Endothelial cell of umbilical vein (primary cell): Measurements from ENCODE around the gene CNTNAP1. TPM values are rescaled to one million over a fixed set of nuclear protein-coding genes. Genes with fewer than 3 reads are reported as not detected.

Source experiments
- BruUV-seq: library from RNA; stranded (reverse); fragments of 400-500 nt; replicated peaks from 2 replicates; lab custom pipeline; 2021; lab: Mats Ljungman, UMichigan
- CTCF ChIA-PET: fragments of 300-600, 350-600 bp; sonication (Branson Sonifier 250); formaldehyde crosslinking; loops from one replicate; lab custom pipeline; 2021; ENCODE audit warnings: antibody characterized with exemption, inconsistent platforms; lab: Charles Lee
- POLR2A ChIA-PET: fragments of 300-600, 350-600 bp; sonication (Branson Sonifier 250); formaldehyde crosslinking; loops from one replicate; lab custom pipeline; 2021; ENCODE audit warnings: antibody characterized with exemption, inconsistent platforms; lab: Charles Lee
- DNase-seq: peaks from one replicate; pipeline ENCODE4 v3.0.0-alpha.2; 2011; ENCODE audit warnings: low read depth, low spot score
- FAIRE-seq: peaks from 2 replicates; lab custom pipeline; 2011; peaks lifted over from hg19 to GRCh38; lab: Jason Lieb, UNC
- H2AFZ ChIP-seq: 2 replicates; pipeline ENCODE4 v1.6.0; 2012; ENCODE audit warnings: low read depth, low read length, control low read depth, inconsistent platforms
- H3K27ac ChIP-seq: 2 replicates; pipeline ENCODE4 v1.5.1; 2011; ENCODE audit warnings: low read depth, mild to moderate bottlenecking, control low read depth, low read length, moderate library complexity; ENCODE audit not compliant: insufficient read depth
- H3K27me3 ChIP-seq, 2 experiments: 2 replicates each; pipeline versions ENCODE4 v1.6.0 to v1.6.1; 2011; ENCODE audit warnings: low read length in 2 of 2, mixed read lengths in 1 of 2; ENCODE audit not compliant: control insufficient read depth in 2 of 2, insufficient read depth in 2 of 2
- H3K36me3 ChIP-seq, 2 experiments: 2 replicates in 1 of 2; 3 replicates in 1 of 2; pipeline ENCODE4 v1.5.1; 2011; ENCODE audit warnings: low read length in 2 of 2, mild to moderate bottlenecking in 1 of 2, moderate library complexity in 1 of 2; ENCODE audit not compliant: control insufficient read depth in 2 of 2, insufficient read depth in 2 of 2; ENCODE audit errors: extremely low read depth in 1 of 2
- H3K4me1 ChIP-seq: 3 replicates; pipeline ENCODE4 v1.5.1; 2011; ENCODE audit warnings: mild to moderate bottlenecking, low read length; ENCODE audit not compliant: control insufficient read depth, insufficient read depth; ENCODE audit errors: extremely low read depth
- H3K4me2 ChIP-seq: 2 replicates; pipeline ENCODE4 v1.6.1; 2011; ENCODE audit warnings: low read length, control low read depth, mixed read lengths; ENCODE audit not compliant: insufficient read depth
- H3K4me3 ChIP-seq, 3 experiments: fragments of 200-600 bp in 1 of 3; sonication (generic), shearing (Covaris generic) in 1 of 3; replicated peaks in 1 of 3; 2 replicates each; pipeline ENCODE4 v1.5.1; 2011 to 2016; ENCODE audit warnings: control low read depth in 3 of 3, low read length in 3 of 3, mild to moderate bottlenecking in 2 of 3, inconsistent platforms in 1 of 3, low read depth in 1 of 3, moderate library complexity in 1 of 3; ENCODE audit not compliant: insufficient read depth in 1 of 3
- H3K79me2 ChIP-seq: 2 replicates; pipeline ENCODE4 v1.6.0; 2012; ENCODE audit warnings: low read length, inconsistent platforms; ENCODE audit not compliant: control insufficient read depth, insufficient read depth
- H3K9ac ChIP-seq: replicated peaks from 2 replicates; pipeline ENCODE3; 2011; ENCODE audit warnings: low read length, control low read depth; ENCODE audit not compliant: insufficient read depth; ENCODE audit errors: extremely low read depth
- H3K9me1 ChIP-seq: replicated peaks from 3 replicates; pipeline ENCODE4 v1.6.0; 2011; ENCODE audit warnings: mild to moderate bottlenecking, low read length; ENCODE audit not compliant: control insufficient read depth, insufficient read depth; ENCODE audit errors: extremely low read depth
- H3K9me3 ChIP-seq: replicated peaks from 2 replicates; pipeline ENCODE4 v1.5.1; 2012; ENCODE audit warnings: low read length, inconsistent platforms; ENCODE audit not compliant: control insufficient read depth, insufficient read depth
- H4K20me1 ChIP-seq: replicated peaks from 2 replicates; pipeline ENCODE3; 2011; ENCODE audit warnings: mild to moderate bottlenecking, low read length; ENCODE audit not compliant: control insufficient read depth, insufficient read depth; ENCODE audit errors: extremely low read depth
- CTCF ChIP-seq, 2 donors: IDR thresholded peaks; 1 replicate in 1 of 2; 2 replicates in 1 of 2; pipeline ENCODE4 v1.5.1; 2011; ENCODE audit warnings: low read length in 2 of 2, mild to moderate bottlenecking in 2 of 2, moderate library complexity in 2 of 2, control low read depth in 1 of 2, inconsistent platforms in 1 of 2, low read depth in 1 of 2; ENCODE audit not compliant: insufficient read depth in 1 of 2; ENCODE audit errors: extremely low read depth in 1 of 2
- FOS ChIP-seq: IDR thresholded peaks from 2 replicates; pipeline ENCODE4 v1.6.1; 2011; ENCODE audit warnings: mild to moderate bottlenecking, low read length, moderate library complexity, borderline replicate concordance; ENCODE audit not compliant: insufficient read depth
- GATA2 ChIP-seq: IDR thresholded peaks from 2 replicates; pipeline ENCODE4 v1.7.0; 2011; ENCODE audit warnings: low read depth, mild to moderate bottlenecking, moderate library complexity, mixed read lengths, low read length; ENCODE audit not compliant: insufficient read length, insufficient read depth
- JUN ChIP-seq: IDR thresholded peaks from 2 replicates; pipeline ENCODE4 v1.6.1; 2011; ENCODE audit warnings: borderline replicate concordance, low read depth; ENCODE audit not compliant: insufficient read length, insufficient read depth
- MAX ChIP-seq: IDR thresholded peaks from 2 replicates; pipeline ENCODE4 v1.6.1; 2011; ENCODE audit not compliant: insufficient read depth, insufficient read length
- MYC ChIP-seq: IDR thresholded peaks from one replicate; pipeline ENCODE4 v1.6.1; 2011; ENCODE audit warnings: mild to moderate bottlenecking, low read depth, low read length
- POLR2A ChIP-seq: IDR thresholded peaks from 2 replicates; pipeline ENCODE4 v1.6.1; 2012; ENCODE audit warnings: low read depth, mild to moderate bottlenecking, control low read depth, low read length
- POLR2AphosphoS5 ChIP-seq: IDR thresholded peaks from 2 replicates; pipeline ENCODE4 v1.6.1; 2012; ENCODE audit warnings: low read depth, mild to moderate bottlenecking, control low read depth, low read length, moderate library complexity; ENCODE audit not compliant: insufficient read depth
- dilution Hi-C: fragments of 300-500 bp; cut with MboI; formaldehyde crosslinking; loops from one replicate; pipeline ENCODE4 v1.15.0; 2019; ENCODE audit warnings: low sequenced_read_pairs; ENCODE audit not compliant: extremely low pct_ligation_motif_present
- intact Hi-C: fragments of 100-400 bp; cut with micrococcal nuclease; formaldehyde crosslinking; loops from one replicate; pipeline ENCODE4 v1.10.0; 2022
- polyA plus RNA-seq, 4 experiments: library from polyadenylated mRNA; depleted of rRNA in 3 of 4; stranded (reverse) in 3 of 4; unstranded in 1 of 4; fragments of >200 nt; gene quantifications; 2 replicates each; pipeline versions ENCODE4 v1.2.1 to v1.2.3, GENCODE V29; 2011 to 2012; ENCODE audit warnings: missing spikeins in 1 of 4
- total RNA-seq: library from RNA; stranded (reverse); gene quantifications from 2 replicates; pipeline ENCODE4 v1.2.3, GENCODE V29; 2021

Gene CNTNAP1
- total and polyA plus RNA-seq, 2 donors (not counting 3 experiments of a cell fraction or from before 2014, with no cell fraction given): 26.3 to 44.8 TPM

- POLR2A ChIA-PET: no interaction called here
- H3K4me3 ChIP-seq: no peak overlapping the region
- no peaks in the 10 kb centered on the region for H3K9me1 ChIP-seq
- no TSS peak for BruUV-seq
- FAIRE-seq (no peak), DNase-seq (no peak)
- H3K9me3 ChIP-seq: no peaks in the 10 kb centered on the region
- CTCF ChIA-PET: interaction anchor here (1.2 kb wide), 1 partner anchor 12 kb away, joined by 3 read pairs; no protein-coding TSS in a partner anchor
- H3K4me2 ChIP-seq: no peak overlapping the region
- no peak overlapping the region for H3K9ac ChIP-seq
- H2AFZ ChIP-seq: no peak overlapping the region
- H3K79me2 ChIP-seq: no peaks in the 10 kb centered on the region
- dilution Hi-C loops (no loop called here), intact Hi-C loops (no loop called here)
- no peaks in the 10 kb centered on the region for H3K27me3 ChIP-seq
- H3K4me1 ChIP-seq: no peaks in the 10 kb centered on the region
- H3K27ac ChIP-seq: no peak overlapping the region
- no peaks in the 10 kb centered on the region for H4K20me1 ChIP-seq
- peaks cover 2 to 7% of the 10 kb centered on the region in 2 experiments for H3K36me3 ChIP-seq
- no peak for TF ChIP-seq POLR2AphosphoS5
- no peak for TF ChIP-seq MAX
- no peak for TF ChIP-seq MYC
- TF ChIP-seq FOS: no peak
- no peak for TF ChIP-seq POLR2A
- TF ChIP-seq GATA2: no peak
- no peak for TF ChIP-seq JUN
- TF ChIP-seq CTCF (IDR thresholded peaks at IDR 0.05; ENCODE audit: extremely low read depth in 1 of 2, insufficient read depth in 1 of 2, low read depth in 1 of 2, low read length in 2 of 2): no peak
Measured at GRCh38 chr17:42694524-42694923, 12.2 kb downstream of the CNTNAP1 start.
